T-helper 2 cell treated with Interferon-gamma antibody and Interleukin-4, amounts not matched to agents 5 μg/mL and 100 μg/mL, for 36 hours (primary cell): ENCODE results near the gene IQGAP1.

Experiments used
- DNase-seq: peaks from one replicate; pipeline ENCODE4 v3.0.0; 2021; ENCODE audit warnings: low spot score
- H3K27ac Mint-ChIP-seq: one replicate; pipeline ENCODE4 v1.8.0; 2021; ENCODE audit warnings: mild to moderate bottlenecking, mixed read lengths
- H3K27me3 Mint-ChIP-seq: one replicate; pipeline ENCODE4 v1.8.0; 2021; ENCODE audit warnings: low read depth, mixed read lengths
- H3K36me3 Mint-ChIP-seq: one replicate; pipeline ENCODE4 v1.8.0; 2021; ENCODE audit warnings: low read depth, mixed read lengths
- H3K4me1 Mint-ChIP-seq: one replicate; pipeline ENCODE4 v1.8.0; 2021; ENCODE audit warnings: low read depth, mixed read lengths
- H3K4me3 Mint-ChIP-seq: one replicate; pipeline ENCODE4 v1.8.0; 2022; ENCODE audit warnings: mild to moderate bottlenecking, moderate library complexity, mixed read lengths
- H3K9me3 Mint-ChIP-seq: one replicate; pipeline ENCODE4 v1.8.0; 2021; ENCODE audit warnings: mixed read lengths

Gene IQGAP1

DNA sequence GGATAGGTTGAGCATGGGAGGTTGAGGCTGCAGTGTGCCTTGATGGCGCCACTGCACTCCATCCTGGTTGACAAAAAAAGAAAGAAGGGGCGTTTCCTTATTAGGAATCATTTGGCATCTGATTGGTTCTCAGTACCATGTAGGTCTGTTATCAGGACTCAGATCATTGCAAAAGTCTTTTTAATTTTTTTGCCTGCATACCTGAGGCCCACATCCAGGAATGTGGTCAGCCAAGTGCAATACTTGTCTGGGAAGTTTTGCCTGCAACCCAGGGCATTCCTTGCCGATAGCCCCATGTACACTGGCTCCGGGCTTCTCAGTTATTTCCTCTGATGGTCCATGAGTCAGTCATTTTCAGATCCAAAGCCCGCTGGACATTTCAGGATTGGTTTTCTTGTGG, 91.6 kb downstream of the IQGAP1 start:
- peak overlapping the region; percentile 34 for H3K4me3 Mint-ChIP-seq
- peaks cover 48% of the 10 kb centered on the region for H3K4me1 Mint-ChIP-seq
- peaks cover 62% of the 10 kb centered on the region for H3K36me3 Mint-ChIP-seq
- H3K27ac Mint-ChIP-seq: peak overlapping the region; percentile 53
- no peak for DNase-seq
- no peaks in the 10 kb centered on the region for H3K27me3 Mint-ChIP-seq
- no peaks in the 10 kb centered on the region for H3K9me3 Mint-ChIP-seq

DNA sequence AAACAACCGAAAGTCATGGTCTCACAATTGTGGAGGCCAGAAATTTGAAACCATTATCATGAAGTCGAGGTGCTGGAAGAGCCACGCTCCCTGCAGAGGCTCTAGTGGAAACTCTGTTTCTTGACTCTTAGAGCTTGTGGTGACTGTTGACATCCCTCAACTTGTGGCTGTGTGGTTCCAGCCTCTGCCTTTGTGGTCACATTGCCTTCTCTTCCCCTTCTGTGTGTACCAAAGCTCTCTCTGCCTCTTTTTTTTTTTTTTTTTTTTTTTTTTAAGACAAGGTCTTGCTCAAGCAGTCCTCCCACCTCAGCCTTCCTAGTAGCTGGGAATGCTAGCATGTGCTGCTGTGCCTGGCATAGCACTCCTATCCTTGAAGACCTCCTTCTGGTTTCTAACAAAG, 93.0 kb downstream of the IQGAP1 start:
- H3K4me1 Mint-ChIP-seq: peaks cover 51% of the 10 kb centered on the region
- H3K27me3 Mint-ChIP-seq: no peaks in the 10 kb centered on the region
- no peaks in the 10 kb centered on the region for H3K9me3 Mint-ChIP-seq
- peak; percentile 55 for DNase-seq
- H3K36me3 Mint-ChIP-seq: peaks cover 71% of the 10 kb centered on the region
- peak overlapping the region; percentile 86 for H3K27ac Mint-ChIP-seq
- peak overlapping the region; percentile 4 for H3K4me3 Mint-ChIP-seq

DNA sequence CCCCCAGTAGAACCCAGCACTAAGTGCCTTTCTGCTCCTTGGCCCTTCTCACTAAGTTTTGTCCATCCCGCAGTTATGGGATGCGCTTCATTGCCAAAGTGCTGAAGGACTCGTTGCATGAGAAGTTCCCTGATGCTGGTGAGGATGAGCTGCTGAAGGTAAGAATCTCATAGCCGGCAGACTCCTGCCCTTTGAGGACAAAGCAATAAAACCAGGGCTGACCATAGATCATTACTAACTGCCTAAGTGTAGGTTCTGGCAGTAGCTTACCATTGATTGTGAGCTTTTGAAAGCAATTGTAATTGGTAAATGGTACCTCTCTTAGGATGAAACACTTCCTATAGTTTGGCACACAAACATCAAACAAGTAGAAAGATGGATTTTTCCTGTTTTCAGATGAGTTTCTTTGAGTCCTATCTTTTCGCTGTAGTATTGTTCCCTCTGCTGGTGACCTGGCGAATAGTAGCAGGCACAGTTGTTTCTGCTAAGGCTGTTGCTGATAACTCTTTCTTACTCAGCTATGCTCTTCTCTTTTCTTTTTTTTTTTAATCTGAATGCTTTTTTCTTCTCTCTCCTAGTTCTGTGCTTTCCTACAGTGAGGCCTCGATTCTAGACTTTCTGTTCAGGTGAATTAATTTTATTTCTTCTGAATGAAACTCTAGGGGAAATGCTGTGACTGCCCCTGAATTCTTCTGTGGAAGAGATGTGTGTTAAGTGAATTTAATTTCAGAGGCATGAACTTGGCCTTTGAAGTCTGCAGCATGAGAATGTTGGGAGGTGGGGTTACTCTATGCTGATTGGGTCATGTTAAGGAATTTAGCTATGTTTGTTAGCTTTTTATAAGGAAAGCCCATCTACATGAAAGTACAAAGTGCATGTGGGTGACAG, 94.3 kb downstream of the IQGAP1 start:
- no peaks in the 10 kb centered on the region for H3K27me3 Mint-ChIP-seq
- DNase-seq: peak; percentile 15
- H3K27ac Mint-ChIP-seq: peak overlapping the region; percentile 16
- H3K4me1 Mint-ChIP-seq: peaks cover 42% of the 10 kb centered on the region
- peaks cover 73% of the 10 kb centered on the region for H3K36me3 Mint-ChIP-seq
- H3K9me3 Mint-ChIP-seq: no peaks in the 10 kb centered on the region
- no peak overlapping the region for H3K4me3 Mint-ChIP-seq

DNA sequence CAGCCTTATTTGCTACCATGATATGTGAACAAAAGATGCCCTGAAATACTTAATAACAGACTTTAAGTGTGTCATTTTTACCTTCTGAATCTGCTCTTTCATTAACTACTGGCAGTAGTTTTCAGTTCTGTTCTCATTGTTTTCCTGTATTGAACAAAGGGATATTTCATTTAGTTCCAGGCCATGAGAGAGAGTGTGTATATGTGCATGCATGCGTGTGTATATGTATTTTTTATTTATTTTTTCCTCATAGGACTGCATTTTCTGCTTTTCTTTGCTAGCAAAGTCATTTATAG, 94.9 kb downstream of the IQGAP1 start:
- H3K36me3 Mint-ChIP-seq: peaks cover 71% of the 10 kb centered on the region
- no peaks in the 10 kb centered on the region for H3K27me3 Mint-ChIP-seq
- DNase-seq: no peak
- H3K4me3 Mint-ChIP-seq: no peak overlapping the region
- peaks cover 38% of the 10 kb centered on the region for H3K4me1 Mint-ChIP-seq
- no peaks in the 10 kb centered on the region for H3K9me3 Mint-ChIP-seq
- H3K27ac Mint-ChIP-seq: peak overlapping the region; percentile 16

DNA sequence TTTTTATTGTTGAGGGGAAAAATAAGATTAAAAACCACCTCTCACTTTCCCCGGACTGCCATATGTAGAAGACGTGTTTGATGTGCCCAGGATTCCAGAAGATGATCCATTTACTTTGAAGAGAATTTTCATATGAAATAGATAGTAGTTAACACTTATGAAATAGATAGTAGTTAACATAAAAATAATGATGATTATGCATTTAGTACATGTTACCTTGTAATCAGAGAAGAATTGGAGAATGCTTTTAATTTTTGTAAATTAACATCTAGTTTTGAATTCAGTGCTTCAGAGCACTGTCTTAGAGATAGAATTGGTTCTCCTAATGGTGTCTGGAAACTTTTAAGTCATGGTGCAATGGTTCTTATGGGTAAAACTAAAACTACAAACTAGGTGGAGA, 95.6 kb downstream of the IQGAP1 start:
- H3K27me3 Mint-ChIP-seq: no peaks in the 10 kb centered on the region
- H3K36me3 Mint-ChIP-seq: peaks cover 69% of the 10 kb centered on the region

DNA sequence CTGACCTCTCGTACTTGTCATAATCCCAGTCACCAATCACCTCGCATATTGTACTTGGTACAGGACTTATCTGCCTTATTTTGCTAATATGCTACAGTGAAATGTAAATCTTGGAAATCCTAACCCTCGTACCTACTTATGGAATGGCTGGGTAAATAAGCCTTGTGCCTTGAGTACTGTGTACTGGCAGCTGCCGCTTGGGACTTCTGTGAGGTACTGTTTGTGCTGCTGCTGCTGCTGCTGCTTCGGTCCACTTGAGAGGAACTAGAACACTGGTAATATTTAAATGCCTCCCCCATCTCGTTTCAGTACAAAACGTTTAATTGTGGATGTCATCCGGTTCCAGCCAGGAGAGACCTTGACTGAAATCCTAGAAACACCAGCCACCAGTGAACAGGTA, 99.1 kb downstream of the IQGAP1 start:
- no peak overlapping the region for H3K4me3 Mint-ChIP-seq
- H3K4me1 Mint-ChIP-seq: peaks cover 12% of the 10 kb centered on the region

More for the DNA sequence above, 95.6 kb downstream of the IQGAP1 start:
- Mint-ChIP-seq H3K9me3 (no peaks in the 10 kb centered on the region), H3K27ac (no peak overlapping the region), H3K4me3 (no peak overlapping the region), H3K4me1 (peaks cover 35% of the 10 kb centered on the region)
- DNase-seq: no peak

DNA sequence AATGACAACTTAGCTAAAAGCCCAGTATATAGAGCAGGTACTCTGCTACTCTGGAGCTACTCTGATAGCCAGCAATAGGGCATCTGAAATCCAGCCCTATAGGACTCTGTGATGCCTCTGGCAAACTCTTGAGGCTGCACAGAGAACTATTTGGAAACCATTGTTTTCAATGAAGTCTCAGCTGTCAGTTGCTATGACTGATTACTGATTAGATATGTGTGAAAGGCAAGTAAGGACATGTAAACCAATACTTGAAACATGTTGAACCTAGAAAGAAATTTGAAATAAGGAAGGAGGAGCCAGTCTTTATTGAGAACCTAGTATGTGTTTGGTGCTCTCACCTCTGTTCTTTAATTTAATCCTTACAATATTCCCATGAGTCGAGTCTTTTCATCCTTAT, 101.5 kb downstream of the IQGAP1 start:
- Mint-ChIP-seq H3K4me1 (peaks cover 12% of the 10 kb centered on the region), H3K9me3 (no peaks in the 10 kb centered on the region), H3K27ac (peak overlapping the region; percentile 52), H3K36me3 (peaks cover 74% of the 10 kb centered on the region), H3K27me3 (no peaks in the 10 kb centered on the region), H3K4me3 (no peak overlapping the region)
- DNase-seq: no peak

More for the DNA sequence above, 99.1 kb downstream of the IQGAP1 start:
- H3K9me3 Mint-ChIP-seq: no peaks in the 10 kb centered on the region
- no peak overlapping the region for H3K27ac Mint-ChIP-seq
- DNase-seq: no peak
- H3K27me3 Mint-ChIP-seq: no peaks in the 10 kb centered on the region
- H3K36me3 Mint-ChIP-seq: peaks cover 74% of the 10 kb centered on the region

DNA sequence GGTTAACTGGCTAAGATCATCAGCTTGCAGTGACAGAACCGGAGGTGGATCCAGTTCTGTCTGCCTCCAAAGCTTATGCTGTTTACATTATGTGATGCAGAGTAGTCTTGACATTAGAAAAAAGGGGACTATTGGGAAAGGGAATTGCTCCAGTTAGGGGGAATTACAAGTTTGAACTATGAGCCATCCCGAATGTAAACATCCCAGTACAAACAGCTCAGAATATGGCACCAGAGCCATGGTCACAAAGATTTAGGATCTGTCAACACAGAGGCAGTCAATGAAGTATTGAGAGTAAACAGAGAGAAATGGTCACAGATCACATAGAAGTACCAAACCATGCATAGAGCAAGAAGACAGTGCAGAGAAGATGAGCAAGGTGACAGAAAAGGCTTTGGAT, 101.9 kb downstream of the IQGAP1 start:
- H3K36me3 Mint-ChIP-seq: peaks cover 73% of the 10 kb centered on the region
- no peaks in the 10 kb centered on the region for H3K27me3 Mint-ChIP-seq
- peaks cover 12% of the 10 kb centered on the region for H3K4me1 Mint-ChIP-seq
- DNase-seq: no peak
- H3K27ac Mint-ChIP-seq: peak overlapping the region; percentile 52
- no peaks in the 10 kb centered on the region for H3K9me3 Mint-ChIP-seq
- no peak overlapping the region for H3K4me3 Mint-ChIP-seq

DNA sequence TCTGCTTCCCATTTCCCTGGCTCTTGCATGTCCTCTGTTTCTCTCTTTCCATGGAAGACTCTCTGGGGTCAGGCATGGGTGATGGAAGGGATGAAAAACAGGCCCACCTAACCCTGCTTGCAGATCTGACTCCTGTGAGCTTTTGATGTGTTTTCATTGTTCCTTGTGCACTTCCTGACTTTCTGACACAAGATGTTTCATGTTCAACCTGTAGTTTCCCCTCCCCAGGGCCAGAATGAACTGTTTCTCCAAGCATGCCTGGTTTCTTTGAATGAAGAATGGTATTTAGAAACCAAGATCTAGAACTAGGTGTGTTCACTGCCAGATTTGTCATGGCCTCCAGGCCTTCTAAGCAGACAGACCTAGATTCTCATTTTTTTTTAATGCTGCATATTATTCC, 105.6 kb downstream of the IQGAP1 start:
- H3K4me3 Mint-ChIP-seq: no peak overlapping the region
- peaks cover 6% of the 10 kb centered on the region for H3K4me1 Mint-ChIP-seq
- no peaks in the 10 kb centered on the region for H3K27me3 Mint-ChIP-seq
- peaks cover 66% of the 10 kb centered on the region for H3K36me3 Mint-ChIP-seq
- H3K27ac Mint-ChIP-seq: peak overlapping the region; percentile 35
- no peaks in the 10 kb centered on the region for H3K9me3 Mint-ChIP-seq
- no peak for DNase-seq

DNA sequence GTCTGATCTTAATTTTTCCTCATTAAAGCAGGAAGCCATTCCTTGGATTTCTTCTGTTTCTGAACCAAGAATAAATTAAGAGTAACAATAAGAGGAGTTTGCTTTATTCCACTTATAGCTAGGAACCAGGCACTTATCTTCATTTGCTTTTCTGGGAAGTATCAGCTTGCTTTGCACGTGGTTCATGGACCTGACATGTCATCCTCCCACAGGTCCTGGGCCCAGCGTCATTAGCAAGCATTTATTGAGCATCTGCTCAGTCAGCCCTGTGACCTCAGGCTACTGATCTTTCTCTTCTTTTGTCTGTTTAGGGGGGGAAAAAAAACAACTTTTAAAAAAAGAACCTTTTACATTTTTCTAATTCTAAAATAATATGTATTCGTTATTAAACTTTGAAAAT, 107.0 kb downstream of the IQGAP1 start:
- no peaks in the 10 kb centered on the region for H3K27me3 Mint-ChIP-seq
- peaks cover 69% of the 10 kb centered on the region for H3K36me3 Mint-ChIP-seq
- no peak for DNase-seq
- no peak overlapping the region for H3K27ac Mint-ChIP-seq
- peaks cover 4% of the 10 kb centered on the region for H3K4me1 Mint-ChIP-seq
- no peak overlapping the region for H3K4me3 Mint-ChIP-seq
- no peaks in the 10 kb centered on the region for H3K9me3 Mint-ChIP-seq

DNA sequence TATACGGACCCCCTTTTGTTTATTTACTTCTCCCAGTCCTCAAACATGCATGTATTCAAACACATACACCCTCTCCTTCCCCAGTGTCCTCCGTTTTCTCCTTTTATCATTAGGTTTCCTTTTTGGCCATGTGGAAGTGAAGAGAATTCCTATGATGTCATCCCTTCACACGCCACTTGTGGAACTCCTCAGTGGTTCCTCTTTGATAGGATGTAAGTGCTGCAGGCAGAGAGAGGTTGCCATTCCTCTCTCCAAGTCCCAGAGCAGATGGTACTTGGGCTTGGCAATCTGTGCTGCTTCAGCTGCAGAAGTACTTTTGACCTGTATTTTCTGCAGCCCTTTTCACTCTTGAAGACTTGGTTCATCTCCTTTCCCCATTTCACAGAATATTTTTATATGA, 108.7 kb downstream of the IQGAP1 start:
- Mint-ChIP-seq H3K36me3 (peaks cover 67% of the 10 kb centered on the region), H3K9me3 (no peaks in the 10 kb centered on the region), H3K4me1 (peaks cover 4% of the 10 kb centered on the region), H3K27me3 (no peaks in the 10 kb centered on the region), H3K4me3 (no peak overlapping the region), H3K27ac (no peak overlapping the region)
- DNase-seq: no peak

DNA sequence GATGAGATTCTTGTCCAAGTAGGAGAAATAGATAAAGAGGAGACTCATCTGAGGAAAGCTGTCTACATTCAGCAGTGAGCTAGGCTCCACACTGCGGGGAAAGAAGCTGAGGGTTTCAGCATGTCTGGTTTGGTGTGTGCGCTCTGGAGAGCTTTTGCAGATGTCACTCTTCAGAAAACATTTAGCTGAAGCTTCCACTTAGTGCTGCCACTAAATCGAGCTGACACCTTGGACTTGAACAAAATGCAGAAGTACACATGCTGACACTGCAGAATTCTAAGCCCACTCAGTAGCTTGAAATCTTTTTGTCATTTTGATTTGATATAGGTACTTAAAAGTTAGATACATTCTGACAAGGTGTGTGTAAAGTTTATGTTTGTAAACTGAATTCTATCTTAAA, 109.3 kb downstream of the IQGAP1 start:
- DNase-seq: no peak
- no peaks in the 10 kb centered on the region for H3K27me3 Mint-ChIP-seq
- H3K4me3 Mint-ChIP-seq: no peak overlapping the region
- peaks cover 4% of the 10 kb centered on the region for H3K4me1 Mint-ChIP-seq
- H3K27ac Mint-ChIP-seq: no peak overlapping the region
- no peaks in the 10 kb centered on the region for H3K9me3 Mint-ChIP-seq
- peaks cover 67% of the 10 kb centered on the region for H3K36me3 Mint-ChIP-seq

DNA sequence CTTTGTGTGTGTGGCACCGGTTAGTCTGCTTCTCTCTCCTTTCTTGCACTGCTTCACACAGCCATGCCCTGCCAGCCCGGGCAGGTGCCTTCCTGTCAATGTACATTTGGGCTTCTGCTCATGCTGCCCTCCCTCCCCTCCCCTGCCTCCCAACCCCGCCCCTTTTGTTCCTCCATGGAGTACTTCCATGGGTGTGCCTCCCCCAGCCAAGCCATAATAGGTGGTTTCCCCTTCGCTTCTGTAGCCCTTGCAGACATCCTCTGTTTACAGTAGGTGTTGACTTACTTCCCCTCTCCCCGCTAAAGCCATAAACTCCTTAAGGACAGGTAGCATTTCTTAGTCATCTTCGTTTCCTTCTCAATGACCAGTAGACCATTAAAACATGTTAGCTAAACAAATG, 109.9 kb downstream of the IQGAP1 start:
- Mint-ChIP-seq H3K27ac (peak overlapping the region; percentile 19), H3K4me1 (peaks cover 4% of the 10 kb centered on the region), H3K27me3 (no peaks in the 10 kb centered on the region), H3K4me3 (no peak overlapping the region), H3K36me3 (peaks cover 66% of the 10 kb centered on the region), H3K9me3 (no peaks in the 10 kb centered on the region)
- no peak for DNase-seq

DNA sequence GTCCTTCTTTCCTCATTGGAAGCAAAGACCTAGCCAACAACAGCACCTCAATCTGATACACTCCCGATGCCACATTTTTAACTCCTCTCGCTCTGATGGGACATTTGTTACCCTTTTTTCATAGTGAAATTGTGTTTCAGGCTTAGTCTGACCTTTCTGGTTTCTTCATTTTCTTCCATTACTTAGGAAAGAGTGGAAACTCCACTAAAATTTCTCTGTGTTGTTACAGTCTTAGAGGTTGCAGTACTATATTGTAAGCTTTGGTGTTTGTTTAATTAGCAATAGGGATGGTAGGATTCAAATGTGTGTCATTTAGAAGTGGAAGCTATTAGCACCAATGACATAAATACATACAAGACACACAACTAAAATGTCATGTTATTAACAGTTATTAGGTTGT, 112.1 kb downstream of the IQGAP1 start:
- Mint-ChIP-seq H3K27ac (no peak overlapping the region), H3K27me3 (no peaks in the 10 kb centered on the region), H3K4me3 (no peak overlapping the region), H3K4me1 (no peaks in the 10 kb centered on the region), H3K9me3 (no peaks in the 10 kb centered on the region), H3K36me3 (peaks cover 54% of the 10 kb centered on the region)
- no peak for DNase-seq

DNA sequence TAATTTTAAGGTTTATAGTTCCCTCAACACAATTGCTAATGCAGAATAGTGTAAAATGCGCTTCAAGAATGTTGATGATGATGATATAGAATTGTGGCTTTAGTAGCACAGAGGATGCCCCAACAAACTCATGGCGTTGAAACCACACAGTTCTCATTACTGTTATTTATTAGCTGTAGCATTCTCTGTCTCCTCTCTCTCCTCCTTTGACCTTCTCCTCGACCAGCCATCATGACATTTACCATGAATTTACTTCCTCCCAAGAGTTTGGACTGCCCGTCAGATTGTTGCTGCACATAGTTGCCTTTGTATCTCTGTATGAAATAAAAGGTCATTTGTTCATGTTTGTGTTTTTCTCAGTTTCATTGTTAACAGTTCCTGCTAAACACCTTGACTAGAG, 113.9 kb downstream of the IQGAP1 start:
- Mint-ChIP-seq H3K9me3 (no peaks in the 10 kb centered on the region), H3K4me1 (no peaks in the 10 kb centered on the region), H3K4me3 (no peak overlapping the region), H3K27ac (no peak overlapping the region), H3K27me3 (no peaks in the 10 kb centered on the region), H3K36me3 (peaks cover 45% of the 10 kb centered on the region)
- no peak for DNase-seq
